HUES6 (cell line): ENCODE data around the gene PSD2.

Experiments used
- H3K27ac ChIP-seq: 2 replicates; pipeline ENCODE4 v1.7.0; 2013; ENCODE audit warnings: low read depth, mild to moderate bottlenecking, low read length, inconsistent platforms
- H3K27me3 ChIP-seq: 2 replicates; pipeline ENCODE4 v1.6.1; 2013; ENCODE audit warnings: low read length; ENCODE audit not compliant: control insufficient read depth, insufficient read depth
- H3K36me3 ChIP-seq: 2 replicates; pipeline ENCODE4 v1.6.1; 2013; ENCODE audit warnings: low read length; ENCODE audit not compliant: control insufficient read depth, insufficient read depth
- H3K4me1 ChIP-seq: 2 replicates; pipeline ENCODE4 v1.6.1; 2013; ENCODE audit warnings: low read length; ENCODE audit not compliant: control insufficient read depth, insufficient read depth
- H3K4me3 ChIP-seq: 2 replicates; pipeline ENCODE4 v1.5.1; 2013; ENCODE audit warnings: low read depth, low read length
- H3K9ac ChIP-seq: one replicate; pipeline ENCODE4 v1.6.1; 2013; ENCODE audit warnings: mild to moderate bottlenecking, low read length
- H3K9me3 ChIP-seq: 2 replicates; pipeline ENCODE4 v1.6.1; 2013; ENCODE audit warnings: low read depth, low read length; ENCODE audit not compliant: control insufficient read depth, insufficient read depth

Gene PSD2

GRCh38 chr5:139814704-139815280, 19.2 kb downstream of the PSD2 start:
- Histone ChIP-seq H3K36me3 (no peaks in the 10 kb centered on the region), H3K4me1 (no peaks in the 10 kb centered on the region), H3K27ac (no peak overlapping the region), H3K9ac (no peak overlapping the region), H3K4me3 (no peak overlapping the region), H3K9me3 (no peaks in the 10 kb centered on the region), H3K27me3 (peaks cover 22% of the 10 kb centered on the region; the same call in 1 of the 2 replicates)

- Histone ChIP-seq H3K27me3 (peaks cover 20% of the 10 kb centered on the region; the same call in 1 of the 2 replicates), H3K36me3 (no peaks in the 10 kb centered on the region), H3K4me1 (no peaks in the 10 kb centered on the region), H3K9ac (no peak overlapping the region), H3K9me3 (no peaks in the 10 kb centered on the region), H3K4me3 (no peak overlapping the region), H3K27ac (no peak overlapping the region)
Observed at GRCh38 chr5:139816566-139816965, 21.0 kb downstream of the PSD2 start.

GRCh38 chr5:139817362-139817761, 21.8 kb downstream of the PSD2 start:
- no peaks in the 10 kb centered on the region for H3K36me3 ChIP-seq
- no peak overlapping the region for H3K9ac ChIP-seq
- H3K9me3 ChIP-seq = no peaks in the 10 kb centered on the region

GRCh38 chr5:139817970-139818369, 22.4 kb downstream of the PSD2 start:
- Histone ChIP-seq H3K36me3 (no peaks in the 10 kb centered on the region), H3K9me3 (no peaks in the 10 kb centered on the region), H3K4me3 (no peak overlapping the region), H3K27ac (no peak overlapping the region), H3K9ac (no peak overlapping the region), H3K4me1 (no peaks in the 10 kb centered on the region), H3K27me3 (peaks cover 14% of the 10 kb centered on the region; the same call in 1 of the 2 replicates)

More at GRCh38 chr5:139817362-139817761, 21.8 kb downstream of the PSD2 start:
- H3K27ac ChIP-seq = no peak overlapping the region
- H3K4me1 ChIP-seq = no peaks in the 10 kb centered on the region
- H3K4me3 ChIP-seq = no peak overlapping the region
- H3K27me3 ChIP-seq = peaks cover 18% of the 10 kb centered on the region; the same call in 1 of the 2 replicates

GRCh38 chr5:139820130-139820529, 24.5 kb downstream of the PSD2 start:
- no peak overlapping the region for H3K4me3 ChIP-seq
- H3K27ac ChIP-seq = no peak overlapping the region
- no peaks in the 10 kb centered on the region for H3K4me1 ChIP-seq
- no peak overlapping the region for H3K9ac ChIP-seq
- H3K36me3 ChIP-seq = no peaks in the 10 kb centered on the region
- H3K9me3 ChIP-seq = no peaks in the 10 kb centered on the region
- H3K27me3 ChIP-seq = peaks cover 21% of the 10 kb centered on the region; the same call in 1 of the 2 replicates

GRCh38 chr5:139820606-139821005, 25.0 kb downstream of the PSD2 start:
- Histone ChIP-seq H3K4me3 (no peak overlapping the region), H3K27ac (no peak overlapping the region), H3K9me3 (no peaks in the 10 kb centered on the region), H3K9ac (no peak overlapping the region), H3K4me1 (no peaks in the 10 kb centered on the region), H3K27me3 (peaks cover 25% of the 10 kb centered on the region; the same call in 1 of the 2 replicates), H3K36me3 (no peaks in the 10 kb centered on the region)

- Histone ChIP-seq H3K4me1 (no peaks in the 10 kb centered on the region), H3K9me3 (no peaks in the 10 kb centered on the region), H3K27me3 (peaks cover 29% of the 10 kb centered on the region; the same call in 1 of the 2 replicates), H3K36me3 (no peaks in the 10 kb centered on the region), H3K9ac (no peak overlapping the region), H3K27ac (no peak overlapping the region), H3K4me3 (no peak overlapping the region)
Observed at GRCh38 chr5:139821806-139822552, 26.4 kb downstream of the PSD2 start.

- Histone ChIP-seq H3K9ac (no peak overlapping the region), H3K4me1 (no peaks in the 10 kb centered on the region), H3K27me3 (peaks cover 31% of the 10 kb centered on the region; the same call in 1 of the 2 replicates), H3K4me3 (no peak overlapping the region), H3K27ac (no peak overlapping the region), H3K9me3 (no peaks in the 10 kb centered on the region), H3K36me3 (no peaks in the 10 kb centered on the region)
Observed at GRCh38 chr5:139822553-139823425, 27.2 kb downstream of the PSD2 start.

- no peaks in the 10 kb centered on the region for H3K36me3 ChIP-seq
- H3K9ac ChIP-seq = no peak overlapping the region
- H3K27ac ChIP-seq = no peak overlapping the region
- H3K27me3 ChIP-seq = peaks cover 37% of the 10 kb centered on the region; the same call in 1 of the 2 replicates
- H3K4me3 ChIP-seq = no peak overlapping the region
- no peaks in the 10 kb centered on the region for H3K4me1 ChIP-seq
- H3K9me3 ChIP-seq = no peaks in the 10 kb centered on the region
Observed at GRCh38 chr5:139823757-139824355, 28.2 kb downstream of the PSD2 start.

GRCh38 chr5:139825690-139826089, 30.1 kb downstream of the PSD2 start:
- Histone ChIP-seq H3K36me3 (no peaks in the 10 kb centered on the region), H3K9ac (no peak overlapping the region), H3K27me3 (peaks cover 35% of the 10 kb centered on the region; the same call in 1 of the 2 replicates), H3K27ac (no peak overlapping the region), H3K9me3 (no peaks in the 10 kb centered on the region), H3K4me3 (no peak overlapping the region), H3K4me1 (no peaks in the 10 kb centered on the region)
